GM12873 (cell line): ENCODE measurements around the gene ZNF581.

Experiments
- CTCF ChIP-seq: IDR thresholded peaks from 2 replicates; pipeline ENCODE4 v1.5.1; 2012; ENCODE audit warnings: low read depth, mild to moderate bottlenecking, moderate library complexity, low read length, control low read depth; ENCODE audit not compliant: insufficient read depth; ENCODE audit errors: missing control alignments

Gene ZNF581

GRCh38 chr19:55647732-55648584 is 4.5 kb downstream of the ZNF581 start, which contains the start of gene CCDC106:
Gene CCDC106 (plus strand): TSS chr19:55648212. CDS start chr19:55649047, 835 bp downstream.
- no peak for TF ChIP-seq CTCF

- no peak for TF ChIP-seq CTCF
These were observed 5.3 kb downstream of the ZNF581 start for GRCh38 chr19:55648585-55649267.

GRCh38 chr19:55649268-55650125 is 6.0 kb downstream of the ZNF581 start:
- TF ChIP-seq CTCF = no peak

GRCh38 chr19:55650126-55650557 is 6.7 kb downstream of the ZNF581 start:
- TF ChIP-seq CTCF = no peak

GRCh38 chr19:55650602-55651230 is 7.3 kb downstream of the ZNF581 start:
- TF ChIP-seq CTCF = no peak

- no peak for TF ChIP-seq CTCF
These were observed 7.8 kb downstream of the ZNF581 start for GRCh38 chr19:55651236-55651635.
